Lower leg skin (tissue), 4 donors: ENCODE data around the gene PIRT. TPM values are rescaled to one million over a fixed set of nuclear protein-coding genes. Genes with fewer than 3 reads are reported as not detected.

Experiments
- DNase-seq, 2 donors: peaks; one replicate each; pipeline ENCODE4 v3.0.0-alpha.2; 2019; ENCODE audit warnings: low spot score in 2 of 2
- H3K4me3 ChIP-seq: fragments of 200-600 bp; sonication (generic); 2 replicates; pipeline ENCODE4 v1.5.1; 2017; ENCODE audit warnings: mild to moderate bottlenecking, low read depth; ENCODE audit not compliant: poor library complexity, severe bottlenecking
- CTCF ChIP-seq, 3 donors: fragments of 450-650 bp; IDR thresholded peaks; one replicate each; pipeline ENCODE4 v1.5.1; 2016; ENCODE audit warnings: antibody characterized with exemption in 3 of 3, mild to moderate bottlenecking in 3 of 3, moderate library complexity in 2 of 3
- POLR2A ChIP-seq, 2 donors: fragments of 450-650 bp; IDR thresholded peaks; one replicate each; pipeline ENCODE4 v1.6.1; 2016 to 2017; ENCODE audit warnings: antibody characterized with exemption in 2 of 2, mild to moderate bottlenecking in 1 of 2, moderate library complexity in 1 of 2
- WGBS, 2 donors: methylation state at CpG; one replicate each; pipeline ENCODE4 v1.1.5; 2018; 5-methylcytosine and 5-hydroxymethylcytosine counted together
- intact Hi-C: fragments of 100-400 bp; cut with DNase I; formaldehyde crosslinking; loops from one replicate; pipeline ENCODE4 v1.15.0; 2023; ENCODE audit warnings: low total_unique reads
- total RNA-seq, 4 donors: library from RNA; depleted of rRNA; stranded (reverse); fragments of >200 nt; gene quantifications; one replicate each; pipeline ENCODE4 v1.1.0, GENCODE V29; 2016

Gene PIRT
- total RNA-seq, 4 donors from 2014 or later: 0.06 to 0.42 TPM; not detected in 2

DNA sequence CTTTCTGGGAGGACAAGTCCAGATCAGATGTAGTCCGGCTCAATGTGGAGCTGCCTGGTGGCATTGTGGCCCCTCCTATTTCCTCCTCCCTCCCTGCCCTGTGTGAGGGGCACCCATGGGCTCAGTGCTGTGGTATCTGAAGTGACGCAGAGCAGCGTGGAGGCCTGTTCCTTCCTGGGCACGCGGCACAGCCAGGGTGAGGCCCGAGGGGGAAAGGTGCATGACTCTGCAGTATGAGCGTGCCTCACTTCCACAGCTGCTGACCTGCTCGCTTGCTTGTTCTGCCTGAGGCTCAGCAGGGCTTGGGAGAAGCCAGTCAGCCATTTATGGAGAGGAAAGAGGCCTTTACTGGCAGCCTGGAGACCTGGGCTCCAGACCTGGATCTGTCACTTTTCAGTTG, 45.7 kb downstream of the PIRT start:
- H3K4me3 ChIP-seq: no peak overlapping the region
- WGBS, 2 donors: 55 to 65% methylated on average over 8 of the region's 8 CpGs
- no peak for TF ChIP-seq CTCF (IDR thresholded peaks at IDR 0.05)
- TF ChIP-seq POLR2A (IDR thresholded peaks at IDR 0.05): no peak
- intact Hi-C loops: no loop called here
- DNase-seq: peak in 1 of 2 donors; percentile 41

GRCh38 chr17:10790491-10791401, 47.1 kb downstream of the PIRT start:
- WGBS, 2 donors: 33 to 41% methylated on average over 9 of the region's 9 CpGs
- DNase-seq: no peak
- no peak for TF ChIP-seq CTCF (IDR thresholded peaks at IDR 0.05)
- no peak for TF ChIP-seq POLR2A (IDR thresholded peaks at IDR 0.05)
- intact Hi-C loops: no loop called here
- no peak overlapping the region for H3K4me3 ChIP-seq

DNA sequence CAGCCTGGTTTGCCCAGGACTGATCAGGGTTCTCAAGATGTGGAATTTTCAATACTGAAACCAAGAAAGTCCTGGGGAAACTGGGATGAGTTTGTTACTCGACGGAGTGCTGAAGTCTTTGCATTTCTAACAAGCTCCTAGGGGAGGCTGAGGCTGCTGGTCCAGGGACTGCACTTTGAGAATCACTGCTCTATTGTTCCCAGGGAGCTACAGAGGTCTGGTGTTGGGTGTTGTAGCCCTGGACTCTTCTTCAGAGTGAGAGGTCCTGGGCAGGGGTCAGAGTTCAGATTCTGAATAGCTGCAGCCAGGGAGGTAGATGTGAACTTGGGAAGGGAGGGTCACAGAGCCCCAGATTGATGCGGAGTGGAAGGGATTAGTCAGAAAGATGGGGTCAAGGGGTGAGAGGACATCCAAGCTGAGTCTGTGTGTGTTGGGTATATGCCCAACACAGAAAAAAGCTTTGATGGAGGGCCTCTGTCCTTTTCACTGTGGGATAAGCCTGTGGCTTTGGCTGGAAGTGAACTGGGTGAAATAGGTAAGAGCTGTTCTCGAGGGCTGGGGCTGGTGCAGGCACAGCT, 48.1 kb downstream of the PIRT start:
- WGBS, 2 donors: 74 to 79% methylated on average over 4 of the region's 4 CpGs
- no peak overlapping the region for H3K4me3 ChIP-seq
- TF ChIP-seq POLR2A (IDR thresholded peaks at IDR 0.05): no peak
- TF ChIP-seq CTCF (IDR thresholded peaks at IDR 0.05): no peak
- peak in 1 of 2 donors; percentile 80 for DNase-seq
- intact Hi-C loops: no loop called here

GRCh38 chr17:10787306-10788045, 50.4 kb downstream of the PIRT start:
- intact Hi-C loops: no loop called here
- peak in 1 of 2 donors; percentile 79 for DNase-seq
- TF ChIP-seq CTCF (IDR thresholded peaks at IDR 0.05) (no peak), POLR2A (IDR thresholded peaks at IDR 0.05) (no peak)
- 92 to 98% methylated on average over 5 of the region's 5 CpGs for WGBS, 2 donors
- H3K4me3 ChIP-seq: no peak overlapping the region

GRCh38 chr17:10785295-10785694, 52.6 kb downstream of the PIRT start:
- intact Hi-C loops: no loop called here
- 89% methylated on average over 2 of the region's 2 CpGs for WGBS, 2 donors
- no peak overlapping the region for H3K4me3 ChIP-seq
- DNase-seq: no peak
- no peak for TF ChIP-seq CTCF (IDR thresholded peaks at IDR 0.05)
- no peak for TF ChIP-seq POLR2A (IDR thresholded peaks at IDR 0.05)
